Putamen (tissue), 1 donor: ENCODE data around the gene SQOR.

Experiments used
- DNase-seq: peaks from one replicate; pipeline ENCODE4 v3.0.0-alpha.2; 2016; ENCODE audit warnings: low spot score

SQOR gene

DNA sequence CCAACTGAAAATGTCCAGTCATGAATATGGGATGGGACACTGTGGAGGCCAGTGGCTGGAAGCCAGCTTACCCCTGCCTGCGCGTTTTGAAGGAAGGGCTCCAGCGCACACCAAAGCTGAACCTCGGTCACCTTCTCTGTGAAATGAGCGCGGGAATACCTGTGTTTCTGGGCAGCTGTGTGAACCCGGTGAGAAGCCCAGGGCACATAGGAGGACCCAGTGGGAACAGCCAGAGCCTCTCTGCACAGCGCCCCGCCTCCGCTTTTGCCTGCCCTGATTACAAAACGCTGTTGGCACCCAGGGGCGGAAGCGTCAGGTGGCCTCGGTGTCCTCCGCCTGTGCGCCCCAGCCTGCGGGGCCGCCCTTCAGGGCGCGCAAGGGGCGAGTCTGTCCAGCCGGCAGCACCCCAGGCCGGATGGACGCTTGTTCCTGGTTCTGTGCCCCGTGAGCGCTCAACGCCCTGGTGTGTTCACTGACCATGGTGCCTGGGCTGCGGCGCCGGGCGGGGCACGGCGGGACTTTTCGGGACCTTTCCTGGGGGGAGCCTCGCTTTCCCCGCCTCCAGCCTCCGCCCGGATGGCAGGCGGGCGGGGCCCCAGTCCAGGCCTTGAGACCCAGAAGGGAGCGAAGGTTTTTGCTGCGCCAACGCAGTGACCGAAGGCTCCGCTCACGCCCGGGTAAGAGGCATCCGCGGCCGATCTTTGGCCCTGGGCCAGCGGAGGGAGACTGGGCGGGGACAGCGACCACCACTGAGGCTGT, at the start of gene SQOR:
Gene SQOR (plus strand): TSS at position 598 of the 759 bp plus-strand sequence. CDS start 23,895 bp downstream, outside the sequence.
- peak; percentile 56 for DNase-seq

- DNase-seq, result no peak
These were observed 49.6 kb upstream of the SQOR start for GRCh38 chr15:45585069-45585791.

DNA sequence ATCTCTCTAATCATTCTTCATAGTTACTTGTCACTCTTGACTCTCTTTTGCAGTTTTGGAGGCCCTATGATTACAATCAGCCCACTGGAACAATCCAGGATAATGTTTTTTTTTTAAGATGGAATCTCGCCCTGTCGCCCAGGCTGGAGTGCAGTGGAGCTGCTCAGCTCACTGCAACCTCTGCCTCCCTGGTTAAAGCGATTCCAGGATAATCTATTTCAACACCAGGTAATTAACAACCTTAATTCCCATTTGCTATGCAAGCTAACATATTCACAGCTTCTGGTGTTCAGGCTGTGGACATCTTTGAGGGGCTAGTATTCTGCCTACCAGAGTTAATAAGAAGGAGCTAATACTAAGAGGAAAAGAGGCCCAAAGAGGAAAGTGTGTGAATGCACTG, 48.7 kb upstream of the SQOR start:
- no peak for DNase-seq

GRCh38 chr15:45586601-45587094, 48.2 kb upstream of the SQOR start:
- no peak for DNase-seq

- DNase-seq, result peak; percentile 93
These were observed 47.5 kb upstream of the SQOR start, which contains the start of gene BLOC1S6 for GRCh38 chr15:45587095-45587862. Gene BLOC1S6, plus strand, starts transcription at chr15:45587379. Its CDS starts 65 bp downstream, at chr15:45587444.

- no peak for DNase-seq
These were observed 47.0 kb upstream of the SQOR start for GRCh38 chr15:45587863-45588170.

DNA sequence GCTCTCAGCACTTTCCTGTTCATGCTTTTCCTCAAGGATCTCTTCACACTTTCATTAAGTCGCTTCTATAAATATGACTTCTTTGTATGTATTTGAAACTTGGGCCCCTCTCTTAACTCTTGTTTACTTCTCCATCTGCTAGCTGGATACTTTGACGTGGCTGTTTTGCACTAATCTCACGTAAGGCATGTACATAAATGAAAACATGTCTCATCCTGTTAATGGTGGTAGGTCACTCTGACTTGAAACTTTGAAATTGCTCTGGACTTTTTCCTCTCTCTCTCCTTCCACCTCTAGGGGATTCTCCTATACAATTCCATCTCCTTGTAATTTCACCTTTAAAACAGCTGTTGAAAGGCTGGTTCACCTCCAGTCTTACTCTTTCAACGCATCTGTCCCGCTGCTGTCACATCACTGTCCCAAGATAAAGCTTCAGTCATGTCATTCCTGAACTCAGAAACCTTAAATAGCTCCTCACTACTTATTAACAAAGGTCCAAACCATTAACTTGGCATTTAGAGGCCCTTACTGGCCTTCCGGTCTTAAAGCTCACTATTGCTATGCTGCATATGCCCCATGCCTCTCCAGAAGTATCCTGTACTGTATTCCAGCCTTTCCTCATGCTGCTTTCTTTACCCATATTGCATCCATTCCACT, 46.5 kb upstream of the SQOR start:
- DNase-seq, result no peak

- no peak for DNase-seq
These were observed 45.6 kb upstream of the SQOR start for GRCh38 chr15:45589256-45589655.

DNA sequence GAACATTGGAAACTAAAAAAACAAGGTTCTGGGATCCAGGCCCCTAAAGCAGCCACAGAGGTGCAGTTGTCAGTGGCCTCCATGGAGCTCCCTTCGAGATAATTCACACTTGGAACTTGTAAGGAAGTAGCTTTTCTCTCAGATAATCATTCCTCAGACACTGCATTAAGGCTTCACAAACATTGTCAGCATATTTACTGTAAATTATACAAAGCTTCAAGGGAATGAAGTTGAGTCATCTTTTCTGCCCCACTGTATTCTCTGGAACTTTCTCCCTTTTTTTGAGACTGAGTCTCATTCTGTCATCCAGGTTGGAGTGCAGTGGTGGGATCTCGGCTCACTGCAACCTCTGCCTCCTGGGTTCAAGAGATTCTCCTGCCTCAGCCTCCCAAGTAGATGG, 40.5 kb upstream of the SQOR start:
- DNase-seq, result no peak

GRCh38 chr15:45594835-45595530, 39.8 kb upstream of the SQOR start:
- DNase-seq, result no peak

DNA sequence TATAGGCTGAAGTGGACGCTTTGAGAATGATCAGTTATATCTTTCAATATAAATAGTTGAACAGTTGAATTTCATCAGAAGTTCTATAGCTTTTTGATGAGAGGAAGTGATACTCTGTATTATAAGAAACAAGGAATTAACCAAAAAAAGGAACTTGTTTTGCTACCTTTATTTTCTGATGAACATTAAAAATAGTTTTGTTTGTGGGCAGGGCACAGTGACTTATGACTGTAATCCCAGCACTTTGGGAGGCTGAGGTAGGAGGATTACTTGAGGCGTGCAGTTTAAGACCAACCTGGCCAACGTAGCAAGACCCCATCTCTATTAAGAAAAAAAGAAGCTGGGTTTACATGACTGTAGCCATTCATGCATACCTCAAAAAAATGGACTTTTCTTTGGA, 30.9 kb upstream of the SQOR start:
- no peak for DNase-seq

GRCh38 chr15:45604326-45604725, 30.5 kb upstream of the SQOR start:
- DNase-seq, result no peak

- no peak for DNase-seq
These were observed 28.4 kb upstream of the SQOR start for GRCh38 chr15:45606413-45606812.

- no peak for DNase-seq
These were observed 28.0 kb upstream of the SQOR start for GRCh38 chr15:45606841-45607240.

DNA sequence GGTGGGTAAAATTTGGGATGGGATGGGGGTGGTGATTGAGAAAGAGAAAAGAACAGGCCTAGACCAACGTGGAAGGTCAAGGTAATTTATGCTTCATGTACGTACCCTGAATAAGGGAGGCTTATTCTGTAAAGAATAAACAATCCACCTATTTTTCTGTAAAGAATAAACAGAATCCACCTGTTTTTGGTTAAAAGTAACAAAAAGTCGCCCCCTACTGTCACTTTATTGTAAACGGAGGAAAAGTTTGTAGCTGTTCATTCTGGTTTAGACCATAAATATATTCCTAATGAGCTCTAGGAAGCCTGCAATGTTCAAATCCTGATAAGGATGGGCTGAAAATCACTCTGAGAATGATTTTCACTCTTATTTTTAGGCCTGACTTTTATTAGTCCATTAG, 23.5 kb upstream of the SQOR start:
- no peak for DNase-seq

- no peak for DNase-seq
These were observed 21.9 kb upstream of the SQOR start for GRCh38 chr15:45612790-45613415.

DNA sequence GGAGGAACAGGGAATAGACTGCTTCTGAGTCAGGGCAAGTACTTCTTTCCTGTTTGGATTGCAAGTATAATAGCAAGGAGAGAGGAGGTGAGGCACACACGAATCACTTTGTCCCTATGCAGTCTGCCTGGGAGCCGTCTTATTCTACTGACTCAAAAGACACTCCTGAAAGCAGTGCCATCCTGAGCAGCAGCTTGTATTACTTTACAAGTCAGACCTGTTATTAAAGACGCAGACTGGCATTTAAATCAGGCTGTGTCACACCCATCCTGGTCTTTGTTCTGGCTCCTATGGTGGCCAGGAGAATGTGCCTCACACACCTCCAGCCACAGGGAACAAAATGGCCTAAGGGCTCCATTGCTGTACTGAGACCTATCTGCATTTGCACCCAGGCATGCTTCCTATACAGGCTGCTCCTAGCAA, 17.9 kb upstream of the SQOR start:
- DNase-seq, result no peak

GRCh38 chr15:45618813-45619212, 16.0 kb upstream of the SQOR start:
- no peak for DNase-seq

- no peak for DNase-seq
These were observed 6.7 kb upstream of the SQOR start for GRCh38 chr15:45628136-45628535.

GRCh38 chr15:45630917-45631691, 3.7 kb upstream of the SQOR start:
- no peak for DNase-seq
